NCI-H748 (cell line): ENCODE data around the gene CELA3A.
"Not testable (repeated sequence)": the region's sequence is repeated elsewhere in the genome, so short reads cannot be mapped to it uniquely, and the experiment has no call there.

Experiments used
- DNase-seq: peaks from one replicate; lab custom pipeline; 2025; ENCODE audit not compliant: unreplicated experiment; lab: John Stamatoyannopoulos, UW

Gene CELA3A

GRCh38 chr1:21980515-21981220 is 20.8 kb upstream of the CELA3A start:
- not testable (repeated sequence) for DNase-seq

DNA sequence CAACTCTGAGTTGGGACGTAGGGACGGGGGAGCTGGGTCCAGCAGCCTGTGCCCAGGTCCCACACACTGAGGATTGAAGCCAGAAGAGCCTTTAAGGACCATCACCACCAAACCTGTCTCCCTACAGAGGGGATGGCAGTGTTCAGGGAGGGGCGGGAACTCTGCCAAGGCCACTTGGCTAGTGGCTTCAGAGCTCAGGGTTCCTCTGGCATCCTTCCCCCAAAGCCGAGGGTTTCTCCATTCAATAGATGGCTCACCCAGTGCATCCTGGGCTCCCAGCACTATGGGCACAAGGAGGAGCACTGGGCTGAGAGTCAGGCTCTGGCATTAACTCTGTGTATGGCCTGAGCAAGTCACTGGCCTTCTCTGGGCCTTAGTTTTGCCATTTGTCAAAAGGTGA is 20.2 kb upstream of the CELA3A start:
- DNase-seq: not testable (repeated sequence)

- not testable (repeated sequence) for DNase-seq
These were observed 19.3 kb upstream of the CELA3A start for GRCh38 chr1:21982122-21982521.

DNA sequence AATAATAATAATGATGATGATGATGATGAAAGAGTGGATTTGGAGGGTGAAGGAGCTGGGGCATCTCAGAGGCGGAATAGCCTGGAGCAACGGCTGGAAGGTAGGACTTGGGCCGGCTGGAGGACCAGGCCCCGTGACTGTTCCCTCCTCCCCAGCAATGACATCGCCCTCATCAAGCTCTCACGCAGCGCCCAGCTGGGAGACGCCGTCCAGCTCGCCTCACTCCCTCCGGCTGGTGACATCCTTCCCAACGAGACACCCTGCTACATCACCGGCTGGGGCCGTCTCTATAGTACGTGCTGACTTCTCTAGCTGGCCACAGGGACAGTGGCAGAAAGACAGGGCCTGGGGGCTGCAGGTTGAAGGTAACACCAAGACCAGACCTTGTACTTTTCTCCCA is 17.9 kb upstream of the CELA3A start:
- DNase-seq: not testable (repeated sequence)

- not testable (repeated sequence) for DNase-seq
These were observed 15.6 kb upstream of the CELA3A start for GRCh38 chr1:21985893-21986292.

DNA sequence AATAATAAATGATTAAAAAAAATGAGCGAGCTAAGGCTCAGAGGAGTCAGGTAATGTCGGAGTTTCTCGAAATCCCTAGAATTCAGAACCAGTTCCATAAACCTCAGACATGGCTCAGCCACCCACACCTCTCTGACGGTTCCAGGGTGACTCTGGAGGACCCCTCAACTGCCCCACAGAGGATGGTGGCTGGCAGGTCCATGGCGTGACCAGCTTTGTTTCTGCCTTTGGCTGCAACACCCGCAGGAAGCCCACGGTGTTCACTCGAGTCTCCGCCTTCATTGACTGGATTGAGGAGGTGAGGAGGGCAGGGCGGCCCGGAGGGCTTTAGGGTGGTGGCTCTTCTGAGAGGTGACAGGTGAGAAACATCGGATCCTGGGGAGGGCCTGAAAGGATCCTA is 15.1 kb upstream of the CELA3A start:
- DNase-seq: not testable (repeated sequence)

DNA sequence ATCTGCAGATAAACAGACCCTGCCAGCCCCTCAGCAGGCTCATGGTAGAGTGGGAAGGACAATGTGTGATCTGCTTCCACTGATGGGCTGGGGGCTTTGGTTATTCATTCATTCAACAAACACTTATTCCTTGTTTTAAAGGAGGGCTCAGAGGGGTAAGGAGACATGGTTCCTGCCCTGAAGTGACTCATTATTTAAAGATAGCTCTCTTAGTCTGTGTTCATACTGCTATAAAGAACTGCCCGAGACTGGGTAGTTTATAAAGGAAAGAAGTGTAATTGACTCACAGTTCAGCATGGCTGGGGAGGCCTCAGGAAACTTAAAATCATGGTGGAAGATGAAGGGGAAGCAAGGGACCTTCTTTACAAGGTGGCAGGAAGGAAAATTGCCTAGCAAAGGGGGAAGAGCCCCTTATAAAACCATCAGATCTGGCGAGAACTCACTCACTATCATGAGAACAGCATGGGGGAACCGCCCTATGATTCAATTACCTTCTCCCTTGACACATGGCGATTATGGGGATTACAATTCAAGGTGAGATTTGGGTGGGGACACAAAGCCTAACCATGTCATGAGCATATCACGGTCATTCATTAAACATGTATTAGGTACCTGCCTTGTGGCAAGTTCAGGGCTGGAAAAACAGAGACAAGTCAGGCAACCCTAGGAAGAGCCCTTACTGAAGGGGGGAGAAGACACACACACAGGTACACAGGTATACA is 11.6 kb upstream of the CELA3A start:
- not testable (repeated sequence) for DNase-seq

GRCh38 chr1:21992186-21992585 is 9.3 kb upstream of the CELA3A start:
- DNase-seq: not testable (repeated sequence)

GRCh38 chr1:21994716-21995115 is 6.7 kb upstream of the CELA3A start:
- not testable (repeated sequence) for DNase-seq

DNA sequence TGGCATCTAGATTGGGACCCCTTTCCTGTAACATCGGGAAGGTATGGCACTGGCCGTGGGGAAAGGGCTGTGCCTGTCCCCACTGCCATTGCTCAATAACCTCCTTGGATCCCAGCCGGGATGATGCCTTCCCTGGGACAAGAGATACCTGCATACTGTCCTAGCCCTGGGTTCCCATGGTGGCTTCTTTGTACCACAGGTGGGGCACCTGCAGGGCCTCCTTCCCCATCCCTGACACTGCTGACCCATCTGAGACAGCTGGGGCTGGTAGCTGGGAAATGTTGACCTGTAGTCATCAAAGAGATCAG is 4.8 kb upstream of the CELA3A start:
- DNase-seq: not testable (repeated sequence)

DNA sequence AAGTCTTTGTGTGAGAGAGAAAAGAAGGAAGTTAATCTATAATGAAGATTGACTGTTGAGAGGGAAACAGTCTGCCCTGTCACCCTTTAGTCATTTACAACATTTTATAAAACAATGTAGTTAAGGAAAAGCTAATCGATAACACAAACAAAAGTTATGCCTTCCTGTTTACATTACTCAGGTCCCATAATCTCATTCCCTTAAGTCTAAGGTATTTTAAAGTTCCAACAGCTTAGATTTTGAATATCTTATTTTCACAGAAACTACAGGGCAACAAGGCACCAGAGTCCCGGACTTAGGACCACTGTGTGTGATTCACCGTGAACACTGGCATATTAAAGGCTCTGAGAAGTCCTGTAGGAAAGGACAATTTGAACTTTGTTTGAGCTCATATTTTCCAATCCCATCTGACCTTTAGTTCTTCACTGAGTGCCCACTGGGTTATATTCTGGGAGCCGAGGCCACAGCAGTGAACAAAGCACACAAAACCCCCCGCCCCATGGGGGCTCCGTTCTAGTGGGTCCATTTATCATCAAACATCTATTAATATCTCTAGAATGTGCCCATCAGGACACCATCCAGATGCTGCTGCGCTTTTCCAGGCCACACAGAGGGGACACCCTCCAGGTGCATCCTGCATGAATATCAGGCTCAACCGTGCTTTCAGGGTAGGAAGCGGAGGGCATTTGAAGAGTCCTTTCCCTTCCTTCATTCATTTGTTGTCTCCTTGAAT is 3.4 kb upstream of the CELA3A start:
- DNase-seq: not testable (repeated sequence)

- not testable (repeated sequence) for DNase-seq
These were observed 2.7 kb upstream of the CELA3A start for GRCh38 chr1:21998624-21999294.

- not testable (repeated sequence) for DNase-seq
These were observed 1.8 kb upstream of the CELA3A start for GRCh38 chr1:21999645-22000044.

GRCh38 chr1:22002461-22002860 is 1.0 kb downstream of the CELA3A start:
- DNase-seq: not testable (repeated sequence)

- DNase-seq: not testable (repeated sequence)
These were observed 1.4 kb downstream of the CELA3A start for GRCh38 chr1:22002875-22003274.

DNA sequence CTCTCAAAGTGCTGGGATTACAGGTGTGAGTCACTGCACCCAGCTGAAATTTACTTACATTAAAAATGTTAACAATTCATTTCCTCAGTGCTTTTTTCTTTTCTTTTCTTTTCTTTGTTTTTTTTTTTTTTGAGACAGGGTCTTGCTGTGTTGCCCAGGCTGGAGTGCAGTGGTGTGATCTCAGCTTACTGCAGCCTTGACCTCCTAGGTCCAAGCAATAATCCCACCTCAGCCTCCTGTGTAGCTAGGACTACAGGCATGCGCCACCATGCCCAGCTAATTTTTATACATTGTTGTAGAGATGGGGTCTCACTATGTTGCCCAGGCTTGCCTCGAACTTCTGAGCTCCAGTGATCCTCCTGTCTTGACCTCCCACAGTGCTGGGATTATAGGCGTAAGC is 2.5 kb downstream of the CELA3A start:
- not testable (repeated sequence) for DNase-seq

GRCh38 chr1:22005261-22006149 is 4.0 kb downstream of the CELA3A start:
- not testable (repeated sequence) for DNase-seq

DNA sequence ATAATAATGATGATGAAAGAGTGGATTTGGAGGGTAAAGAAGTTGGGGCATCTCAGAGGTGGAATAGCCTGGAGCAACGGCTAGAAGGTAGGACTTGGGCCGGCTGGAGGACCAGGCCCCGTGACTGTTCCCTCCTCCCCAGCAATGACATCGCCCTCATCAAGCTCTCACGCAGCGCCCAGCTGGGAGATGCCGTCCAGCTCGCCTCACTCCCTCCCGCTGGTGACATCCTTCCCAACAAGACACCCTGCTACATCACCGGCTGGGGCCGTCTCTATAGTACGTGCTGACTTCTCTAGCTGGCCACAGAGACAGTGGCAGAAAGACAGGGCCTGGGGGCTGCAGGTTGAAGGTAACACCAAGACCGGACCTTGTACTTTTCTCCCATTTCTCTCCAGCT is 5.3 kb downstream of the CELA3A start:
- not testable (repeated sequence) for DNase-seq

DNA sequence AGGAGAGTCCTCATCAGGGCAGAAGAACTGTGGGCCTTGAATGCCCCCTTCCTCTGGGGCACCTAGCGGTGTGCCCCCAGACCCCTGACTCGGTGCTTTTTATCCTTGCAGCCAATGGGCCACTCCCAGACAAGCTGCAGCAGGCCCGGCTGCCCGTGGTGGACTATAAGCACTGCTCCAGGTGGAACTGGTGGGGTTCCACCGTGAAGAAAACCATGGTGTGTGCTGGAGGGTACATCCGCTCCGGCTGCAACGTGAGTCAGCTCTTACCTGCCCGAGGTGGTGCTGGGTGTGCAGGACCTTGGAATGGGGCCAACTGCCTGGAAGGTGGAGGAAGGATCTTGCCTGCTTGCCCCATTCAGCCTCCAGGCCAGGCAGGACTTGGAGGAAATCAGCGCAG is 5.8 kb downstream of the CELA3A start:
- not testable (repeated sequence) for DNase-seq

GRCh38 chr1:22009566-22009965 is 8.1 kb downstream of the CELA3A start:
- not testable (repeated sequence) for DNase-seq
